ENCODE measurements around the gene MUS81. TPM values are rescaled to one million over a fixed set of nuclear protein-coding genes. Genes with fewer than 3 reads are reported as not detected.
A peak's percentile ranks its signal among the peaks of the same experiment; 100 is the strongest.

Gene MUS81
- total and polyA plus RNA-seq, 10 of the 15 experiments (the other 5 are each of a cell fraction or from before 2014, with no cell fraction given), result 11.8 to 76.1 (median 48.4) TPM

DNA sequence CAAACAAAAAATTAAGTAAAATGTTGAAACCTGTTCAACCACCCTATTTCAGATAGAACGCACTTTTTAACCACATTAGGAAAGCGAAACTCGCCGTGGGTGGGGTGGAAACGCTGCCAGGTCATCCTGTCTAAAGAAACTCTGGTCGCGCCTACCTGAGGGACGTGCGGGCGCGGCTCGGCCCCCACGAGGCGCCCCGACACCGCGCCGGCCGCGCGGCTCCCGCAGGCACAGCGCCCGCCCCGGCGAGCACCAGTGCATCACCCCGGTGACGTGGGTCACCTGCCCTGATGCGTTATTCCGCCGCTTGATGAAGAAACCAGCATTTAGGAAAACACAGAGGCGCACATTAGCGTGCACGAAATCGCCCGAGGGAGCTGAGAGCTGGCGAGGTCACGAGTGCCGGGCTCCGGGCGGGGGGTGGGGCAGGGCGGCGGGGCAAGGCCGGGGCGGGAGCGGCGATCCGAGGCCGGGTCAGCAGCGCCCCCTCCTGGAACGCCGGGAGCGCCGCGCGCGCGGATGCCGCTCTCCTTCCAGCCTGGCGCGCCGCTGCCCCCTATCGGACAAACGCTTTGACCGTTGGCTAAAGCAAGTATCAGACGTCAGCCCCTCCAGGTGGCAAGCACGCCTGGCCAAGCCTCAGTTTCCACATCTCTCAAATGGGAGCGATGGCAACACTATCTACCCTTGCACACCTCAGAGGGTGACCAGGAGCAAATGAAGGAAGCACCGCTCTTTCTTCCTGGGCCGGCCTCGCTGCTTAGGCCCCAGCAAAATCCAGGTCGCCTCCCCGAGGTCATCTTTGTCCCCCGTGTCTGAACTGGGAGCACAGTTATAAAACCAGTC lies 42.2 kb upstream of the MUS81 start (continued):
- TF ChIP-seq, protein P1, sequence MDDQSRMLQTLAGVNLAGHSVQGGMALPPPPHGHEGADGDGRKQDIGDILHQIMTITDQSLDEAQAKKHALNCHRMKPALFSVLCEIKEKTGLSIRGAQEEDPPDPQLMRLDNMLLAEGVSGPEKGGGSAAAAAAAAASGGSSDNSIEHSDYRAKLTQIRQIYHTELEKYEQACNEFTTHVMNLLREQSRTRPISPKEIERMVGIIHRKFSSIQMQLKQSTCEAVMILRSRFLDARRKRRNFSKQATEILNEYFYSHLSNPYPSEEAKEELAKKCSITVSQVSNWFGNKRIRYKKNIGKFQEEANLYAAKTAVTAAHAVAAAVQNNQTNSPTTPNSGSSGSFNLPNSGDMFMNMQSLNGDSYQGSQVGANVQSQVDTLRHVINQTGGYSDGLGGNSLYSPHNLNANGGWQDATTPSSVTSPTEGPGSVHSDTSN (IDR thresholded peaks at IDR 0.05; ENCODE audit: insufficient replicate concordance, low read depth, low read length), result no peak
- TF ChIP-seq STAT1 (conservative IDR thresholded peaks at IDR 0.05), result no peak
- no peak for TF ChIP-seq CBFB (IDR thresholded peaks at IDR 0.05; ENCODE audit: low read depth)
- TF ChIP-seq YBX1 (IDR thresholded peaks at IDR 0.05), result no peak
- TF ChIP-seq KDM1A (IDR thresholded peaks at IDR 0.05; ENCODE audit: borderline replicate concordance), result no peak
- TF ChIP-seq SUZ12 (IDR thresholded peaks at IDR 0.05; ENCODE audit: unreplicated experiment), result no peak
- TF ChIP-seq SIX5 (IDR thresholded peaks at IDR 0.05; ENCODE audit: low read depth, low read length, severe bottlenecking), result no peak
- TF ChIP-seq CHD1 (IDR thresholded peaks at IDR 0.05; ENCODE audit: low read depth, low read length), result no peak
- TF ChIP-seq, protein P2, sequence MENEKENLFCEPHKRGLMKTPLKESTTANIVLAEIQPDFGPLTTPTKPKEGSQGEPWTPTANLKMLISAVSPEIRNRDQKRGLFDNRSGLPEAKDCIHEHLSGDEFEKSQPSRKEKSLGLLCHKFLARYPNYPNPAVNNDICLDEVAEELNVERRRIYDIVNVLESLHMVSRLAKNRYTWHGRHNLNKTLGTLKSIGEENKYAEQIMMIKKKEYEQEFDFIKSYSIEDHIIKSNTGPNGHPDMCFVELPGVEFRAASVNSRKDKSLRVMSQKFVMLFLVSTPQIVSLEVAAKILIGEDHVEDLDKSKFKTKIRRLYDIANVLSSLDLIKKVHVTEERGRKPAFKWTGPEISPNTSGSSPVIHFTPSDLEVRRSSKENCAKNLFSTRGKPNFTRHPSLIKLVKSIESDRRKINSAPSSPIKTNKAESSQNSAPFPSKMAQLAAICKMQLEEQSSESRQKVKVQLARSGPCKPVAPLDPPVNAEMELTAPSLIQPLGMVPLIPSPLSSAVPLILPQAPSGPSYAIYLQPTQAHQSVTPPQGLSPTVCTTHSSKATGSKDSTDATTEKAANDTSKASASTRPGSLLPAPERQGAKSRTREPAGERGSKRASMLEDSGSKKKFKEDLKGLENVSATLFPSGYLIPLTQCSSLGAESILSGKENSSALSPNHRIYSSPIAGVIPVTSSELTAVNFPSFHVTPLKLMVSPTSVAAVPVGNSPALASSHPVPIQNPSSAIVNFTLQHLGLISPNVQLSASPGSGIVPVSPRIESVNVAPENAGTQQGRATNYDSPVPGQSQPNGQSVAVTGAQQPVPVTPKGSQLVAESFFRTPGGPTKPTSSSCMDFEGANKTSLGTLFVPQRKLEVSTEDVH (IDR thresholded peaks at IDR 0.05; ENCODE audit: low read depth, partially characterized antibody), result no peak
- no peak for TF ChIP-seq ASH2L (IDR thresholded peaks at IDR 0.05; ENCODE audit: borderline replicate concordance, low read depth)
- TF ChIP-seq WRNIP1 (IDR thresholded peaks at IDR 0.05; ENCODE audit: borderline replicate concordance, low read depth, low read length), result no peak
- TF ChIP-seq RB1 (IDR thresholded peaks at IDR 0.05; ENCODE audit: borderline replicate concordance), result no peak; the same call in 1 of the 2 replicates
- TF ChIP-seq, protein P3, sequence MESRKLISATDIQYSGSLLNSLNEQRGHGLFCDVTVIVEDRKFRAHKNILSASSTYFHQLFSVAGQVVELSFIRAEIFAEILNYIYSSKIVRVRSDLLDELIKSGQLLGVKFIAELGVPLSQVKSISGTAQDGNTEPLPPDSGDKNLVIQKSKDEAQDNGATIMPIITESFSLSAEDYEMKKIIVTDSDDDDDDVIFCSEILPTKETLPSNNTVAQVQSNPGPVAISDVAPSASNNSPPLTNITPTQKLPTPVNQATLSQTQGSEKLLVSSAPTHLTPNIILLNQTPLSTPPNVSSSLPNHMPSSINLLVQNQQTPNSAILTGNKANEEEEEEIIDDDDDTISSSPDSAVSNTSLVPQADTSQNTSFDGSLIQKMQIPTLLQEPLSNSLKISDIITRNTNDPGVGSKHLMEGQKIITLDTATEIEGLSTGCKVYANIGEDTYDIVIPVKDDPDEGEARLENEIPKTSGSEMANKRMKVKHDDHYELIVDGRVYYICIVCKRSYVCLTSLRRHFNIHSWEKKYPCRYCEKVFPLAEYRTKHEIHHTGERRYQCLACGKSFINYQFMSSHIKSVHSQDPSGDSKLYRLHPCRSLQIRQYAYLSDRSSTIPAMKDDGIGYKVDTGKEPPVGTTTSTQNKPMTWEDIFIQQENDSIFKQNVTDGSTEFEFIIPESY (IDR thresholded peaks at IDR 0.05), result no peak
- 0 out of 2 replicates have a peak, but pooled peaks have one; percentile 60 for TF ChIP-seq BACH1 (IDR thresholded peaks at IDR 0.05; ENCODE audit: borderline replicate concordance)
- TF ChIP-seq ZSCAN29 (IDR thresholded peaks at IDR 0.05), result 0 out of 2 replicates have a peak, but pooled peaks have one; percentile 44
- peak; percentile 73; the same call in 1 of the 2 replicates for TF ChIP-seq RCOR1 (conservative IDR thresholded peaks at IDR 0.05; ENCODE audit: low read depth, low read length)
- TF ChIP-seq NFIC (IDR thresholded peaks at IDR 0.05; ENCODE audit: low read depth, low read length), result no peak
- TF ChIP-seq, protein P4, sequence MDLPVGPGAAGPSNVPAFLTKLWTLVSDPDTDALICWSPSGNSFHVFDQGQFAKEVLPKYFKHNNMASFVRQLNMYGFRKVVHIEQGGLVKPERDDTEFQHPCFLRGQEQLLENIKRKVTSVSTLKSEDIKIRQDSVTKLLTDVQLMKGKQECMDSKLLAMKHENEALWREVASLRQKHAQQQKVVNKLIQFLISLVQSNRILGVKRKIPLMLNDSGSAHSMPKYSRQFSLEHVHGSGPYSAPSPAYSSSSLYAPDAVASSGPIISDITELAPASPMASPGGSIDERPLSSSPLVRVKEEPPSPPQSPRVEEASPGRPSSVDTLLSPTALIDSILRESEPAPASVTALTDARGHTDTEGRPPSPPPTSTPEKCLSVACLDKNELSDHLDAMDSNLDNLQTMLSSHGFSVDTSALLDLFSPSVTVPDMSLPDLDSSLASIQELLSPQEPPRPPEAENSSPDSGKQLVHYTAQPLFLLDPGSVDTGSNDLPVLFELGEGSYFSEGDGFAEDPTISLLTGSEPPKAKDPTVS (IDR thresholded peaks at IDR 0.05; ENCODE audit: low read depth, low read length), result no peak
- 0 out of 2 replicates have a peak, but pooled peaks have one; percentile 27 for TF ChIP-seq FOXM1 (IDR thresholded peaks at IDR 0.05; ENCODE audit: low read depth, low read length)
- TF ChIP-seq KAT2A (conservative IDR thresholded peaks at IDR 0.05; ENCODE audit: control insufficient read depth, low read depth, low read length), result no peak
- TF ChIP-seq IRF4 (IDR thresholded peaks at IDR 0.05; ENCODE audit: low read depth, low read length), result 0 out of 2 replicates have a peak, but pooled peaks have one; percentile 5
- no peak for TF ChIP-seq MEF2A (IDR thresholded peaks at IDR 0.05; ENCODE audit: insufficient read depth, low read depth, low read length)
